Right lobe of liver (tissue), 6 donors: ENCODE measurements around the gene MYPN. TPM values are rescaled to one million over a fixed set of nuclear protein-coding genes. Genes with fewer than 3 reads are reported as not detected.
A peak's percentile ranks its signal among the peaks of the same experiment; 100 is the strongest.

Source experiments
- ATAC-seq, 4 donors: fragments of 200-7000 bp; cut with Tn5 transposase; one replicate each; pipeline ENCODE4 v1.9.1; 2020; ENCODE audit warnings: mild to moderate bottlenecking in 4 of 4, moderate library complexity in 4 of 4
- DNase-seq, 3 donors: peaks; one replicate each; pipeline ENCODE4 v3.0.0-alpha.2; 2020
- H3K27ac ChIP-seq, 3 donors: fragments of 200-600 bp; one replicate each; pipeline ENCODE4 v1.8.0; 2022
- H3K27me3 ChIP-seq, 2 donors: fragments of 200-600 bp; one replicate each; pipeline ENCODE4 v1.8.0; 2022
- H3K36me3 ChIP-seq, 4 donors: fragments of 200-600 bp; sonication (generic) in 1 of 4; one replicate each; pipeline versions ENCODE4 v1.5.1 to v1.8.0; 2017 to 2022; ENCODE audit warnings: control low read depth in 1 of 4
- H3K4me1 ChIP-seq, 4 donors: fragments of 200-600 bp; sonication (generic) in 1 of 4; one replicate each; pipeline versions ENCODE4 v1.5.1 to v1.8.0; 2017 to 2022; ENCODE audit warnings: control low read depth in 1 of 4
- H3K4me3 ChIP-seq, 3 donors: fragments of 200-600 bp; one replicate each; pipeline ENCODE4 v1.8.0; 2022
- H3K9me3 ChIP-seq, 4 donors: fragments of 200-600 bp; sonication (generic) in 1 of 4; one replicate each; pipeline versions ENCODE4 v1.5.1 to v1.8.0; 2017 to 2022; ENCODE audit warnings: control low read depth in 1 of 4
- CTCF ChIP-seq, 4 donors: fragments of 200-600 bp in 3 of 4; fragments of 450-650 bp in 1 of 4; IDR thresholded peaks; one replicate each; pipeline versions ENCODE4 v1.5.1 to v1.8.0; 2016 to 2022; ENCODE audit warnings: antibody characterized with exemption in 4 of 4, mild to moderate bottlenecking in 2 of 4
- POLR2A ChIP-seq: fragments of 450-650 bp; IDR thresholded peaks from one replicate; pipeline ENCODE4 v1.6.1; 2017; ENCODE audit warnings: antibody characterized with exemption, mild to moderate bottlenecking
- WGBS: methylation state at CpG from one replicate; pipeline ENCODE4 v1.1.6; 2018; ENCODE audit warnings: low coverage, low lambda C conversion rate; ENCODE audit not compliant: insufficient coverage; ENCODE audit errors: missing lambda C conversion rate; 5-methylcytosine and 5-hydroxymethylcytosine counted together
- intact Hi-C, 2 donors: fragments of 100-400 bp; cut with DNase I; formaldehyde crosslinking; loops; one replicate each; pipeline versions ENCODE4 v1.11.2 to v1.14.1; 2022
- total RNA-seq, 6 experiments: library from RNA; depleted of rRNA in 2 of 6; stranded (reverse); fragments of >200 nt in 2 of 6; fragmentation: NEBNext Ultra II Directional in 3 of 6; extraction: Animal tissue kit (Norgen Biotek cat#: 25700) in 3 of 6; gene quantifications; one replicate each; pipeline versions ENCODE4 v1.1.0 to v1.2.4, GENCODE V29; 2016 to 2023
- donor health status: DM: no; HTN: yes; CAD: no.
- donor health status: DM: no; HTN: no; CAD: no.
- donor health status: DM: no; HTN: no; CAD: no.
- donor health status: DM: no; HTN: yes; CAD: no.
- donor health status: DM: no; HTN: yes; CAD: no.

MYPN gene
- total RNA-seq, 6 experiments from 2014 or later: 0.07 to 0.31 (median 0.10) TPM; not detected in 2

DNA sequence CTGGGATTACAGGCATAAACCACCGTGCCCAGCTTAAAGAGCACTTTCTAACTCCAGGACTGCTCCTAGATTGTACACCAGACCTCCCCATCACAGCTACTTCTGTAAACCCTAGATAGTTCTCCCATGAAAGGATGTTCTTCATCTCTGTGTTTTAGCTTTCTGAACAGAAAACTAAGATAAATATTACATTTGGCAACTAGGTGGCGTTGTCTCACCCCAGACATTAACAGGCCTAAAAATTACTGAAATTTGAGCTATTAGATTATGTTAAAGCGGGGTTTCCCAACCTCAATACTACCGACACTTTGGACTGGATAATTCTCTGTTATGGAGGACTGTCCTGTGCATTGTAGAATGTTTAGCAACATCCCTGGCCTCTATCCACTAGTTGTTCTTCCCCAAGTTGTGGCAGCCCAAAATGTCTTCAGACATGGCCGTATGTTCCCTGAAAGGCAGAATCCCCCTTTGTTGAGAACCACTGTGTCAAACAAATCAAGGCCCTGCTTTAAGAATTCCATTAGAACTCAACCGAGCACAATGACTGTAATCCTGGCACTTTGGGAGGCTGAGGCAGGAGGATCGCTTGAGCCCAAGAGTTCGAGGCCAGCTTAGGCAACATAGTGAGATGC is 103.5 kb downstream of the MYPN start:
- Histone ChIP-seq H3K4me3 (no peak overlapping the region), H3K9me3 (no peaks in the 10 kb centered on the region), H3K36me3 (no peaks in the 10 kb centered on the region), H3K27me3 (no peaks in the 10 kb centered on the region), H3K4me1 (no peaks in the 10 kb centered on the region), H3K27ac (no peak overlapping the region)
- WGBS: 45% methylated on average over 8 of the region's 8 CpGs
- DNase-seq (no peak), ATAC-seq (peak; percentile 37 to 64 (median 57))
- TF ChIP-seq POLR2A (no peak), CTCF (IDR thresholded peaks at IDR 0.05) (peak; percentile 56 to 66 (median 60))
- intact Hi-C loops: loop anchor here in 1 of 2 donors (5.0 kb wide), 1 partner anchor 134 kb away; no protein-coding TSS in a partner anchor

GRCh38 chr10:68218786-68219185 is 109.5 kb downstream of the MYPN start:
- WGBS: 78% methylated on average over 4 of the region's 4 CpGs
- no peak for ATAC-seq
- Histone ChIP-seq H3K27me3 (no peaks in the 10 kb centered on the region), H3K36me3 (no peaks in the 10 kb centered on the region), H3K27ac (no peak overlapping the region), H3K4me1 (no peaks in the 10 kb centered on the region), H3K4me3 (no peak overlapping the region), H3K9me3 (no peaks in the 10 kb centered on the region)
- intact Hi-C loops: no loop called here
- no peak for DNase-seq
- TF ChIP-seq CTCF (IDR thresholded peaks at IDR 0.05): no peak
- TF ChIP-seq POLR2A: no peak

GRCh38 chr10:68221196-68221595 is 111.9 kb downstream of the MYPN start:
- Histone ChIP-seq H3K4me3 (no peak overlapping the region), H3K4me1 (no peaks in the 10 kb centered on the region), H3K36me3 (no peaks in the 10 kb centered on the region), H3K9me3 (no peaks in the 10 kb centered on the region), H3K27ac (no peak overlapping the region), H3K27me3 (no peaks in the 10 kb centered on the region)
- intact Hi-C loops: no loop called here
- DNase-seq (no peak), ATAC-seq (no peak)
- TF ChIP-seq CTCF (IDR thresholded peaks at IDR 0.05) (no peak), POLR2A (no peak)

DNA sequence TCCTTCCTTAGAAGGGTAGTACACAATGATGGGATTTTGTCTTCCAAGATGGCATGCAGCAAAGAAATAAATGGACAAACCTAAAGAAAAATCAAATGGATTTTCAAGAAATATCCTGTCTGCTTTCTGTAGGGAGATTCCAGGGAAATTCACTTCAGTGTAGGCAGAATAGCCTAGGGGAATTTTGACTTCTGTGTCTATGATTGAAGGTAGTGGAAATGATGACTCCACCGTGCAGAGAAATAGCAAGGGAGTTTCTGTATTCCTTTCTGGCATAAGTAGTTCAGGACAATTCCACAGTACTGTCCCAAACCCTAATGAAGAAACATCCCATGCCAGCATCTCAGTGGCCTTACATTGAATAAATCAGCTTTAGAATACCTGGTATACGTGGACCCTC is 113.1 kb downstream of the MYPN start:
- no peak for TF ChIP-seq CTCF (IDR thresholded peaks at IDR 0.05)
- TF ChIP-seq POLR2A: no peak
- WGBS: 72% methylated on average over 2 of the region's 2 CpGs
- DNase-seq: no peak

More for the DNA sequence above, 113.1 kb downstream of the MYPN start:
- Histone ChIP-seq H3K27ac (no peak overlapping the region), H3K36me3 (no peaks in the 10 kb centered on the region), H3K27me3 (no peaks in the 10 kb centered on the region), H3K4me1 (no peaks in the 10 kb centered on the region), H3K4me3 (no peak overlapping the region), H3K9me3 (no peaks in the 10 kb centered on the region)
- ATAC-seq: no peak
- intact Hi-C loops: no loop called here
